ENCODE data around the gene MYRIP.

DNA sequence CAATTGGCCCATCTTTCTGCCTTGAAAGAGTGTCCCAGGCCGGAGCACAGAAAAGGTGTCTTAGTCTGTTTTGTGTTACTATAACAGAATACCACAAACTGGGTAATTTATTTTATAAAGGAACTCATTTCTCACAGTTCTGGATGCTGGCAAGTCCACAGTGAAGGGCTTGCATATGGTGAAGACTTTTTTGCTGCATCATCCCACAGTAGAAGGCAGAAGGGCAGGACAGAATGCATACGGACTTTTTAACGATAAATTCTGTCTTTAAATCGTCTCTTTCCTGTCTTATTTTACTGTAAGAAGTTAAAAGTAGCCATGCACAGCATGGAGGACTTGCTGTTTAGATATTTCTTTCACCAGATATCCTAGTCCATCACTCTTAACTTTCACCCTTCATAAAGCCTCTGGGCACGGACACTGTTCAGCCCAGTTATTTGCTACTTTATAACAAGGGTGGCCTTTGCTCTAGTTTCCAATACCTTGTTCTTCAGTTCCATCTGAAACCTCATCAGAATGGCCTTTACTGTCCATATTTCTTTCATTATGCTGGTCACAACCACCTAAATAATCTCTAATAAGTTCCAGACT lies 489.8 kb downstream of the MYRIP start:
- TF ChIP-seq NRF1 (conservative IDR thresholded peaks at IDR 0.05; ENCODE audit: low read depth, low read length) (no peak), EP300 (IDR thresholded peaks at IDR 0.05; ENCODE audit: borderline replicate concordance in 1 of 2, control insufficient read depth in 1 of 2, low read depth in 2 of 2, low read length in 2 of 2) (no peak), EZH2 (IDR thresholded peaks at IDR 0.05; ENCODE audit: borderline replicate concordance, control insufficient read depth, low read depth, low read length) (no peak), SP1 (IDR thresholded peaks at IDR 0.05; ENCODE audit: low read depth, low read length) (no peak), NR2C2 (IDR thresholded peaks at IDR 0.05; ENCODE audit: borderline replicate concordance, control insufficient read depth, insufficient read length, low read depth) (no peak), ZNF24 (IDR thresholded peaks at IDR 0.05) (no peak), SUZ12 (IDR thresholded peaks at IDR 0.05; ENCODE audit: unreplicated experiment) (no peak), MYC (IDR thresholded peaks at IDR 0.05; ENCODE audit: insufficient read depth, insufficient read length, insufficient replicate concordance, low read length, severe bottlenecking) (no peak), RAD51 (IDR thresholded peaks at IDR 0.05) (no peak), TCF7 (IDR thresholded peaks at IDR 0.05; ENCODE audit: borderline replicate concordance) (no peak), PAX5 (IDR thresholded peaks at IDR 0.05; ENCODE audit: borderline replicate concordance, low read depth, low read length) (no peak)
- TF ChIP-seq, protein P1, sequence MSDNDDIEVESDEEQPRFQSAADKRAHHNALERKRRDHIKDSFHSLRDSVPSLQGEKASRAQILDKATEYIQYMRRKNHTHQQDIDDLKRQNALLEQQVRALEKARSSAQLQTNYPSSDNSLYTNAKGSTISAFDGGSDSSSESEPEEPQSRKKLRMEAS (IDR thresholded peaks at IDR 0.05; ENCODE audit: low read depth, low read length), result no peak
- TF ChIP-seq, protein P2, sequence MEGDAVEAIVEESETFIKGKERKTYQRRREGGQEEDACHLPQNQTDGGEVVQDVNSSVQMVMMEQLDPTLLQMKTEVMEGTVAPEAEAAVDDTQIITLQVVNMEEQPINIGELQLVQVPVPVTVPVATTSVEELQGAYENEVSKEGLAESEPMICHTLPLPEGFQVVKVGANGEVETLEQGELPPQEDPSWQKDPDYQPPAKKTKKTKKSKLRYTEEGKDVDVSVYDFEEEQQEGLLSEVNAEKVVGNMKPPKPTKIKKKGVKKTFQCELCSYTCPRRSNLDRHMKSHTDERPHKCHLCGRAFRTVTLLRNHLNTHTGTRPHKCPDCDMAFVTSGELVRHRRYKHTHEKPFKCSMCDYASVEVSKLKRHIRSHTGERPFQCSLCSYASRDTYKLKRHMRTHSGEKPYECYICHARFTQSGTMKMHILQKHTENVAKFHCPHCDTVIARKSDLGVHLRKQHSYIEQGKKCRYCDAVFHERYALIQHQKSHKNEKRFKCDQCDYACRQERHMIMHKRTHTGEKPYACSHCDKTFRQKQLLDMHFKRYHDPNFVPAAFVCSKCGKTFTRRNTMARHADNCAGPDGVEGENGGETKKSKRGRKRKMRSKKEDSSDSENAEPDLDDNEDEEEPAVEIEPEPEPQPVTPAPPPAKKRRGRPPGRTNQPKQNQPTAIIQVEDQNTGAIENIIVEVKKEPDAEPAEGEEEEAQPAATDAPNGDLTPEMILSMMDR (IDR thresholded peaks at IDR 0.05 in 2 of 3, conservative IDR thresholded peaks at IDR 0.05 in 1 of 3; ENCODE audit: control insufficient read depth in 2 of 3, extremely low read depth in 1 of 3, insufficient read depth in 1 of 3, low read depth in 3 of 3, low read length in 3 of 3), result no peak
- TF ChIP-seq, protein P3, sequence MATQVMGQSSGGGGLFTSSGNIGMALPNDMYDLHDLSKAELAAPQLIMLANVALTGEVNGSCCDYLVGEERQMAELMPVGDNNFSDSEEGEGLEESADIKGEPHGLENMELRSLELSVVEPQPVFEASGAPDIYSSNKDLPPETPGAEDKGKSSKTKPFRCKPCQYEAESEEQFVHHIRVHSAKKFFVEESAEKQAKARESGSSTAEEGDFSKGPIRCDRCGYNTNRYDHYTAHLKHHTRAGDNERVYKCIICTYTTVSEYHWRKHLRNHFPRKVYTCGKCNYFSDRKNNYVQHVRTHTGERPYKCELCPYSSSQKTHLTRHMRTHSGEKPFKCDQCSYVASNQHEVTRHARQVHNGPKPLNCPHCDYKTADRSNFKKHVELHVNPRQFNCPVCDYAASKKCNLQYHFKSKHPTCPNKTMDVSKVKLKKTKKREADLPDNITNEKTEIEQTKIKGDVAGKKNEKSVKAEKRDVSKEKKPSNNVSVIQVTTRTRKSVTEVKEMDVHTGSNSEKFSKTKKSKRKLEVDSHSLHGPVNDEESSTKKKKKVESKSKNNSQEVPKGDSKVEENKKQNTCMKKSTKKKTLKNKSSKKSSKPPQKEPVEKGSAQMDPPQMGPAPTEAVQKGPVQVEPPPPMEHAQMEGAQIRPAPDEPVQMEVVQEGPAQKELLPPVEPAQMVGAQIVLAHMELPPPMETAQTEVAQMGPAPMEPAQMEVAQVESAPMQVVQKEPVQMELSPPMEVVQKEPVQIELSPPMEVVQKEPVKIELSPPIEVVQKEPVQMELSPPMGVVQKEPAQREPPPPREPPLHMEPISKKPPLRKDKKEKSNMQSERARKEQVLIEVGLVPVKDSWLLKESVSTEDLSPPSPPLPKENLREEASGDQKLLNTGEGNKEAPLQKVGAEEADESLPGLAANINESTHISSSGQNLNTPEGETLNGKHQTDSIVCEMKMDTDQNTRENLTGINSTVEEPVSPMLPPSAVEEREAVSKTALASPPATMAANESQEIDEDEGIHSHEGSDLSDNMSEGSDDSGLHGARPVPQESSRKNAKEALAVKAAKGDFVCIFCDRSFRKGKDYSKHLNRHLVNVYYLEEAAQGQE (IDR thresholded peaks at IDR 0.05; ENCODE audit: low read depth, low read length), result no peak

Measured in GM12878 (cell line).